ENCODE results near the gene FRMD6. TPM values are rescaled to one million over a fixed set of nuclear protein-coding genes. Genes with fewer than 3 reads are reported as not detected.

The FRMD6 gene
- total RNA-seq, 1 donor from 2014 or later, result 33.4 TPM

DNA sequence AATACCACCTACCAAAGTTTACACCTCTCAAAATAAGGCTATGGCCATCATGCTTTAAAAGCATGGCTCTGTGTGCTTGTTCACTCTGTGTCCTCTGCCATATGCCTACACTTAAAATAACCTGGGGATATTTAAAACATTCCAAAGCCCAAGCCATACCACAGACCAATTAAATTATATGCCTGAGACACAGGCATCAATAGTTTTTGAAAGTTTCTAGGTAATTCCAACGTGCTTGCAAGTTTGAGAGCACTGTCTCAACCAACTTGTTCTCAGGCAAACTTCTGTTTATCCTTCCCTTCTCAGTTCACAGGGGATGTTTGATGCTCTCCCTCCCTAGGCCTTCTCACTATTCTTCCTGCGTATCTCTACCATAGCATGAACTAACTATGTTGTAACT lies 3.4 kb upstream of the FRMD6 start:
- H3K27me3 ChIP-seq (ENCODE audit: control insufficient read depth in 3 of 3, insufficient read depth in 3 of 3, low read length in 3 of 3), result no peaks in the 10 kb centered on the region
- no peaks in the 10 kb centered on the region for H3K9me3 ChIP-seq (ENCODE audit: control insufficient read depth in 3 of 3, low read length in 3 of 3)
- no peaks in the 10 kb centered on the region for H3K36me3 ChIP-seq (ENCODE audit: control insufficient read depth in 3 of 3, insufficient read depth in 3 of 3, low read length in 3 of 3)
- no peak overlapping the region for H3K27ac ChIP-seq (ENCODE audit: low read depth, low read length)
- peaks cover 3 to 11% (median 5%) of the 10 kb centered on the region in 3 donors for H3K4me1 ChIP-seq (ENCODE audit: control insufficient read depth in 3 of 3, insufficient read depth in 3 of 3, low read length in 3 of 3)
- no peak overlapping the region for H3K4me3 ChIP-seq (ENCODE audit: low read length in 3 of 3)
- no peak overlapping the region for H3K9ac ChIP-seq (ENCODE audit: low read depth in 1 of 3, low read length in 3 of 3)

DNA sequence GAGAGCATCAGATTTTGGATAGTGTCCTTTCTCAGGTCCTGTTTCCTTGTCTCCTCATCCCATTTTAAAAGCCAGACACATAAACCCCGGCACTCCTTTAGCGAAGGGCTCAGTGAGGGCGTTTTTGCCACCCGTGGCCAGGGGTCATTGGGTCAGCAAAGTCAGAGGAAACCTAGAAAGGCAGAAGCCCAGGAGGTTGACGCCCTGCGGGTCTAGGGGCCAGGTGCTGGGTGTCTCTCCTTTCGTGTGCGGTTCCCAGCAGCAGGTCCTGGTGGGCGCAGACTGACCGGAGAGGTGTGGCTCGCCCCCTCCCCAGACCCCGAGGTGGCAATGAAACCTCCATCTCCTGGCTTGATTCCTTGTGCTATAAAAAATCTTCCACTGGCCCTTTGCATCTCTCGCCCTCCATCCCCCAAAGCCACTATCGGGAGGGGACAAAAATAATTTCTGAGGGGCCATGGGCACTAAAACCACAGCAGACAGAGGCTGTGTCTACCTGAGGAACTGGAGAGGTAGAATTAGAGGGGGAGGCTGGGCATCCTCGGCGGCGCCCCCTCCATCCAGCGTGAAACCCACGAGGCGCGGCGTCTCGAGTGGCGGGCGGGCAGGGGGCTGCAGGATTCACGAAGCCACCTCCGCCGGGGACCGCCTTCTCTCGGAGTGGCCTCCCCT lies 858 bp upstream of the FRMD6 start:
- Histone ChIP-seq H3K27ac (ENCODE audit: low read depth, low read length) (peak overlapping the region; percentile 89), H3K4me3 (ENCODE audit: low read length in 3 of 3) (peak overlapping the region; percentile 85 to 93 (median 92)), H3K27me3 (ENCODE audit: control insufficient read depth in 3 of 3, insufficient read depth in 3 of 3, low read length in 3 of 3) (no peaks in the 10 kb centered on the region), H3K9ac (ENCODE audit: low read depth in 1 of 3, low read length in 3 of 3) (peak overlapping the region; percentile 93 to 99 (median 97)), H3K36me3 (ENCODE audit: control insufficient read depth in 3 of 3, insufficient read depth in 3 of 3, low read length in 3 of 3) (no peaks in the 10 kb centered on the region), H3K9me3 (ENCODE audit: control insufficient read depth in 3 of 3, low read length in 3 of 3) (no peaks in the 10 kb centered on the region), H3K4me1 (ENCODE audit: control insufficient read depth in 3 of 3, insufficient read depth in 3 of 3, low read length in 3 of 3) (peaks cover 3 to 11% (median 5%) of the 10 kb centered on the region in 3 donors)

DNA sequence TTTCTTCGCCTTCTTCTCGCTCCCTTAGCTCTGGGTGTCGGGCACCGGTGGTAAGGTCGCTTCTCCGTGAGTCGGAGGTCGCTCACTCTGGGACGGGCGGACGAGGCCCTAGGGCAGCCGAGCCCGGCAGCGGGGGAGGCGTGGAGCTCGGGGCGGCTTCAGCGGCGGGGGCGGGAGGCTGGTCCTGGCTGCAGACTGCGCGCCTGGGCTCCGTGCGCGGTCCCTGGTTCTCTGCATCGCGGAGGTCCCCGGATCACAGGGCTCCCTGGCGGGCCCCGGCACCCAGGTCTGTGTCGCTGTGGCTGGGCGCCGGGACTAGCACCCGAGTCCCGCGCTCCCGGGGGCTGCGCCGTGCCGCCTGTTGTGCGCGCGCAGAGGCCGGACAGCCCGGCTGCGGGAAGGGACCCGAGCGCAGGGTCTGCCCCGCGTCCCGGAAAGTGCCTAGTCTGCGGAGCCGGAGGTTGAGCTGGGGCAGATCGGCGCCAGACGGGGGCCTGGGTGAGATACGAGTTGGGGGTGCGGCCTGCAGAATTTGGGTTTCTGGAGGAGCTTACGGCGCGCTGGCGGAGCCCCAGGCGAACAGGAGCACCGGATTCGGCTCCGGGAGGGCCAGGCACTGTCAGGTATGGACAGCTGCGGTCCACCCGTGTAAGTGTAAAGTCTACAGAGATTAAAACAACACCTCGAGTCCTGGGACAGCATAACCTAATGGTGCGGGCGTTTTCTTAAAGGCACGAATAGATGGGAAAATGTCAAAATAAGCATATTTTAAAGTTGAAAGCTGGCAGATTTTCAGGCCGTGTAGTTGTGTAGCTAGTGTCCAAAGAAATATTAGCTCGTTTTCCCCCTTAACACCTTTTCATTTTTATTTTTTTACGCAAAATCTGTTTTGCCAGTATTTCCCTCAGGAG lies 713 bp downstream of the FRMD6 start:
- Histone ChIP-seq H3K36me3 (ENCODE audit: control insufficient read depth in 3 of 3, insufficient read depth in 3 of 3, low read length in 3 of 3) (no peaks in the 10 kb centered on the region), H3K4me3 (ENCODE audit: low read length in 3 of 3) (peak overlapping the region; percentile 81 to 95 (median 89)), H3K9me3 (ENCODE audit: control insufficient read depth in 3 of 3, low read length in 3 of 3) (no peaks in the 10 kb centered on the region), H3K27me3 (ENCODE audit: control insufficient read depth in 3 of 3, insufficient read depth in 3 of 3, low read length in 3 of 3) (no peaks in the 10 kb centered on the region), H3K27ac (ENCODE audit: low read depth, low read length) (peak overlapping the region; percentile 82), H3K9ac (ENCODE audit: low read depth in 1 of 3, low read length in 3 of 3) (peak overlapping the region; percentile 80 to 85 (median 84)), H3K4me1 (ENCODE audit: control insufficient read depth in 3 of 3, insufficient read depth in 3 of 3, low read length in 3 of 3) (peaks cover 3 to 11% (median 5%) of the 10 kb centered on the region in 3 donors)

DNA sequence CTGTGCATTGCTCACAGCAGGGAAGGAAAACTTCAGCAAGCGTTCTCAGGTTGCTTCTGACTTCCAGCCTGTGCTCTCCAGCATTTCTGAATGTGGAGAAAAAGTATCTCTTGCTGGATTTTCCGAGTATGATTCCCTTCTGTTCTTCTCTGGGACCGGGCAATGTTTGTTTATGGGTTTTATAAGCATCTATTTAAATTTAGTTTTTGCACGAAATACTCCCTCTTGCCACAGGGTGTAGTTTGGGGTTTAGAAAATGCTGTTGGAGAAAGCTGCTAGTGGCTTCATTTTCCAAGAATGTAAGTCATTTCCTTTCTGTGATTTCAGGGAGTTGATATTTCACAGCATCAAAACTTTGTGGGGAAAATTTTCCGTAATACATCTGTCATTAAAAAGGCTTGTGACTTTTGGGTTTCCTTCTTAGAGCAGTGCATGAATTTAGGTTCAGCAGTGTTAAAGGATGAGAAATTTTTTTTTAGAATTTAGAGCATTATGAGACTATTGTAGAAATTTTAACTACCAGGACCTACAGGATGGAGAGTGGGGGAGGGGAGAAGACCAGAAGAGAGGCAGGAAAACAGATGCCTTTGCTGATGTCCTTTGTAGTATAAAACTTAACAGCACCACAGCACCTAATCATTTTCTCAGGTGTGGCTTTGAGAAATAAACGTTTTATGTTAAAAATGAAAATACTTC lies 1.5 kb downstream of the FRMD6 start:
- Histone ChIP-seq H3K27me3 (ENCODE audit: control insufficient read depth in 3 of 3, insufficient read depth in 3 of 3, low read length in 3 of 3) (no peaks in the 10 kb centered on the region), H3K36me3 (ENCODE audit: control insufficient read depth in 3 of 3, insufficient read depth in 3 of 3, low read length in 3 of 3) (no peaks in the 10 kb centered on the region), H3K9ac (ENCODE audit: low read depth in 1 of 3, low read length in 3 of 3) (peak overlapping the region; percentile 80 to 85 (median 84)), H3K27ac (ENCODE audit: low read depth, low read length) (peak overlapping the region; percentile 82), H3K4me3 (ENCODE audit: low read length in 3 of 3) (peak overlapping the region; percentile 81 to 95 (median 89)), H3K9me3 (ENCODE audit: control insufficient read depth in 3 of 3, low read length in 3 of 3) (no peaks in the 10 kb centered on the region), H3K4me1 (ENCODE audit: control insufficient read depth in 3 of 3, insufficient read depth in 3 of 3, low read length in 3 of 3) (peaks cover 3 to 11% (median 5%) of the 10 kb centered on the region in 3 donors)

DNA sequence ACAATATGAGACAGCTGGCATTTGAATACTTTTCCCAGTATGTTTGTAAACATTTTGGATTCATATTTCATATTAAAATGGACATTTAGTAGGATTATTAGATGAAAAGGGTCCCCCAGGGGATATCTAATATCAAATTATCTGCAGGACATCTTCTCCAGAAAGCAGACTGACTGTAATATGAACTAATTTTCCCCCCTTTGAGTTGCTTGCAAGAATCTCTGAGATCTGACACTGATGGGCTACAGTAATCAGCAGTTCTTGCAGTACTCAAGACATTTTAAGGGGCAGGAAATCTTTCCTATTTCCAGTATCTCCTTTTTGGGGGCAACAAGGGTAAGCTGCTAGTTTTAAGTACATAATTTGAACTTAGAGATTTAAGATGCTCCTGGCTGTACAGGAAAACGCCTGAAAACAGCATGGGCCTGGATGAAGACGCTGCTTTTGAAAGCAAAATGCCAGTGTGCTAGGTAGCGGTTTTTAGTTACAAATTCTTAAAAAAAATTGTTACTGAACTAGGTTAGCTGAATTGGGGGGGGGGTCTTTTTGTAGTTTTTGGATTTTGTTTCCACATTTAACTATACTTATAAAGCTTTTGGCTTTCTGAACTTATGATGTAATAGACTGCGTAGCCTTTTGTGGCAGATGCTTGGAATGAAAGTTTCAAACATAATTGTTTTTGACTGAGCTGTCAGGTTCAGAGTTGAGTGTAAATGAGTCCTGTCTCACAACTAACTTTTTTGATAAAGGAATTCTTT lies 2.2 kb downstream of the FRMD6 start:
- peak overlapping the region; percentile 82 for H3K27ac ChIP-seq (ENCODE audit: low read depth, low read length)
- no peaks in the 10 kb centered on the region for H3K27me3 ChIP-seq (ENCODE audit: control insufficient read depth in 3 of 3, insufficient read depth in 3 of 3, low read length in 3 of 3)
- no peaks in the 10 kb centered on the region for H3K9me3 ChIP-seq (ENCODE audit: control insufficient read depth in 3 of 3, low read length in 3 of 3)
- peak overlapping the region in 1 of 3 donors; percentile 81 for H3K4me3 ChIP-seq (ENCODE audit: low read length in 3 of 3)
- H3K9ac ChIP-seq (ENCODE audit: low read depth in 1 of 3, low read length in 3 of 3), result peak overlapping the region in 2 of 3 donors; percentile 4 to 80
- no peaks in the 10 kb centered on the region for H3K36me3 ChIP-seq (ENCODE audit: control insufficient read depth in 3 of 3, insufficient read depth in 3 of 3, low read length in 3 of 3)
- H3K4me1 ChIP-seq (ENCODE audit: control insufficient read depth in 3 of 3, insufficient read depth in 3 of 3, low read length in 3 of 3), result peaks cover 3 to 13% (median 5%) of the 10 kb centered on the region in 3 donors

DNA sequence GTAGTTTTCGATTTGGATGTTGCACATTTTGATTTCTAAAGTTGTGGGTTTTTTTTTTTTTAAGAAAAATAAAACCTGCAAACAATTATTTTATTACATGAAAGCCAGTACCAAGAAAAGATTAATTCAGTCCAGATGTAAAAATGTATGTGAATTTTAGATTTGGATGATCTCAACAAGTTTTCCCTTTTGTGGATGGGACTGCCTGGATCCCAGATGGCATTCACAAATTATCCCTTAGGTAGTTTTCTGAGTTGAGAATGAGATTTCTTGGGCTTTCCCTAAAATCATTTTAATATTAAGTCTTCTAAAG lies 2.8 kb downstream of the FRMD6 start:
- no peaks in the 10 kb centered on the region for H3K27me3 ChIP-seq (ENCODE audit: control insufficient read depth in 3 of 3, insufficient read depth in 3 of 3, low read length in 3 of 3)
- peak overlapping the region; percentile 82 for H3K27ac ChIP-seq (ENCODE audit: low read depth, low read length)
- H3K4me1 ChIP-seq (ENCODE audit: control insufficient read depth in 3 of 3, insufficient read depth in 3 of 3, low read length in 3 of 3), result peaks cover 3 to 13% (median 5%) of the 10 kb centered on the region in 3 donors
- no peaks in the 10 kb centered on the region for H3K9me3 ChIP-seq (ENCODE audit: control insufficient read depth in 3 of 3, low read length in 3 of 3)
- no peak overlapping the region for H3K9ac ChIP-seq (ENCODE audit: low read depth in 1 of 3, low read length in 3 of 3)
- no peak overlapping the region for H3K4me3 ChIP-seq (ENCODE audit: low read length in 3 of 3)
- no peaks in the 10 kb centered on the region for H3K36me3 ChIP-seq (ENCODE audit: control insufficient read depth in 3 of 3, insufficient read depth in 3 of 3, low read length in 3 of 3)

DNA sequence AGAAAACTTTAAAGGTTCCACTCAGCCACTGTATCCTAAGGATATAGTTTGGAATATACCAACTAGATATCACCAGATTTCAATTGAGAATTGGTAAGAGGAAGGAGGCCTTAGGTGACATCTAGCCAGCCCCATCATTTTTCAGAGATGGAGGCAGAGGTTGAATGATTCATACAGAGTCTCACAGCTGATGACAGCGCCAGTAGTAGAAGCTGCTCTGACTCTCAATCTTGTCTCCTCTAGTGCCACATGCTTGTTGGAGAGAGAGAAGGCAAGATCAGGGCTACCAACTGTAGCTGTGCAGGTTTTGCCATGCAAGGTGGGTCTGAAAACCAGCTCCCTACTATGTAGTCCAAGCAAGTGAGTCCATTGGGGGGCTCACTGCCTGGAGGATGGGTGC lies 6.1 kb downstream of the FRMD6 start:
- Histone ChIP-seq H3K36me3 (ENCODE audit: control insufficient read depth in 3 of 3, insufficient read depth in 3 of 3, low read length in 3 of 3) (no peaks in the 10 kb centered on the region), H3K9me3 (ENCODE audit: control insufficient read depth in 3 of 3, low read length in 3 of 3) (no peaks in the 10 kb centered on the region), H3K27me3 (ENCODE audit: control insufficient read depth in 3 of 3, insufficient read depth in 3 of 3, low read length in 3 of 3) (no peaks in the 10 kb centered on the region), H3K4me1 (ENCODE audit: control insufficient read depth in 3 of 3, insufficient read depth in 3 of 3, low read length in 3 of 3) (peaks cover 0 to 8% (median 0%) of the 10 kb centered on the region in 3 donors), H3K9ac (ENCODE audit: low read depth in 1 of 3, low read length in 3 of 3) (no peak overlapping the region), H3K27ac (ENCODE audit: low read depth, low read length) (no peak overlapping the region), H3K4me3 (ENCODE audit: low read length in 3 of 3) (no peak overlapping the region)

DNA sequence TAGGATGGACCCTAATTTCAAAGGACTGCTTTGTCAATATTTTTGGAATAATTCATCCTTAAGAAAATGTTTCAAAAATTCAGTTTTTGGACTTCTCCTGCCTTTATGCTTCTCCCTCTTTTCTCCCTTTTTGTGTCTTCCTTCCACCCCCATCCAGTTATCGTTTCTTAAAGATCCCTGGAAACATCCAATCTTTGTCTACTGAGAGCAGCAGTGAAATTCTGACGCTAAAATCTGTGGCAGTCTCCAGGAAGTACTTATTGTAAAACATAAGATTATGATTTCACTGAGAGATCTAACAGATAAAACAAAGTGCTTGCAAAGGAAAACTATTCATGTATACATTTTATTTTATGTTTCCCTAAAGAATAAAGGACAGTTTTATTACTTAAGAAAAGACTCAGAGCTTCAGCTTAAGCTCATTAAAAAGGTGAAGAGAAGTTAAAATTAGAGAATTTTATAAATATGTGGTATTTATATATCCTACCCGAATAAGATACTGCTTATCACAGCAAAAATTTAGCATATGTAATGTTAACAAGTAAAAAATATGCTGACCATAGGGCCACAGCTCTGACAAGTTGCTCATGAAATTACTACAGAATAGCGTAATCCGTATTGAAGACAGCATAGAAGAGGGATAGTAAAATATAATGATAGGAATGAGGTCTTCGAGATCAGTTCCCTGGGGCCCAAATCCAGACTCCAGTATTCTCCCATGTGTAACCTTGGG lies 6.9 kb downstream of the FRMD6 start:
- H3K4me3 ChIP-seq (ENCODE audit: low read length in 3 of 3), result no peak overlapping the region
- H3K27me3 ChIP-seq (ENCODE audit: control insufficient read depth in 3 of 3, insufficient read depth in 3 of 3, low read length in 3 of 3), result no peaks in the 10 kb centered on the region
- H3K4me1 ChIP-seq (ENCODE audit: control insufficient read depth in 3 of 3, insufficient read depth in 3 of 3, low read length in 3 of 3), result peaks cover 0 to 5% (median 0%) of the 10 kb centered on the region in 3 donors
- H3K9ac ChIP-seq (ENCODE audit: low read depth in 1 of 3, low read length in 3 of 3), result no peak overlapping the region
- no peak overlapping the region for H3K27ac ChIP-seq (ENCODE audit: low read depth, low read length)
- no peaks in the 10 kb centered on the region for H3K36me3 ChIP-seq (ENCODE audit: control insufficient read depth in 3 of 3, insufficient read depth in 3 of 3, low read length in 3 of 3)
- H3K9me3 ChIP-seq (ENCODE audit: control insufficient read depth in 3 of 3, low read length in 3 of 3), result no peaks in the 10 kb centered on the region

DNA sequence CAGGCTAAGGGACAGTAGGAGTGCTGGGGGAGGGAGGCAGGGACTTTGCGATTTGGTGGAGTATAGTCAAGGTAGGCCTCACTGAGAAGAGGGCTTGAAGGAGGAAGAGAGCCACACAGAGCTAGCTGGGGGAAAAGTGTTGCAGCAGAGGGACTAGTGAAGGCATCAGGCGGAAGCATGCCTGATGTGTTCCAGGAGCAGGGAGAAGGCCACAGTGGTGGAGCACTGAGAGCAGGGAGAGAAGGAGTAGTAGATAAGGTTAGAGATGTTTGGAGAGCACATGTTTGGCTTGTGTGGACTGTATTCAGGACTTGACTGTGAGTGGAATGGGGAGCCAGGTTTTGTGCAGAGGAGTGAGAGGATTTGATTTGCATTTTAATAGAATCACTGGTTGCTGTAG lies 9.0 kb downstream of the FRMD6 start:
- Histone ChIP-seq H3K4me1 (ENCODE audit: control insufficient read depth in 3 of 3, insufficient read depth in 3 of 3, low read length in 3 of 3) (peaks cover 0 to 5% (median 0%) of the 10 kb centered on the region in 3 donors), H3K27me3 (ENCODE audit: control insufficient read depth in 3 of 3, insufficient read depth in 3 of 3, low read length in 3 of 3) (no peaks in the 10 kb centered on the region), H3K27ac (ENCODE audit: low read depth, low read length) (no peak overlapping the region), H3K4me3 (ENCODE audit: low read length in 3 of 3) (no peak overlapping the region), H3K9me3 (ENCODE audit: control insufficient read depth in 3 of 3, low read length in 3 of 3) (no peaks in the 10 kb centered on the region), H3K9ac (ENCODE audit: low read depth in 1 of 3, low read length in 3 of 3) (no peak overlapping the region), H3K36me3 (ENCODE audit: control insufficient read depth in 3 of 3, insufficient read depth in 3 of 3, low read length in 3 of 3) (no peaks in the 10 kb centered on the region)

Measured in skeletal muscle tissue (tissue), 4 donors.